Measurements from ENCODE around the gene FMNL2. TPM values are rescaled to one million over a fixed set of nuclear protein-coding genes. Genes with fewer than 3 reads are reported as not detected.
A peak's percentile ranks its signal among the peaks of the same experiment; 100 is the strongest.

The FMNL2 gene
- total RNA-seq, 1 experiment from 2014 or later = 98.0 TPM

GRCh38 chr2:152565884-152566727 lies 231.1 kb downstream of the FMNL2 start:
- no peak for DNase-seq (ENCODE audit: extremely low read depth, low read depth)

- no peak for DNase-seq (ENCODE audit: extremely low read depth, low read depth)
These were observed 231.7 kb downstream of the FMNL2 start for GRCh38 chr2:152566728-152567069.

GRCh38 chr2:152568531-152568930 lies 233.6 kb downstream of the FMNL2 start:
- no peak for DNase-seq (ENCODE audit: extremely low read depth, low read depth)

- no peak for DNase-seq (ENCODE audit: extremely low read depth, low read depth)
These were observed 234.2 kb downstream of the FMNL2 start for GRCh38 chr2:152569186-152569585.

- DNase-seq (ENCODE audit: extremely low read depth, low read depth) = no peak
These were observed 236.2 kb downstream of the FMNL2 start for GRCh38 chr2:152571048-152571766.

GRCh38 chr2:152572031-152572430 lies 237.1 kb downstream of the FMNL2 start:
- DNase-seq (ENCODE audit: extremely low read depth, low read depth) = no peak

- peak; percentile 45 for DNase-seq (ENCODE audit: extremely low read depth, low read depth)
These were observed 238.2 kb downstream of the FMNL2 start for GRCh38 chr2:152573168-152573567.

GRCh38 chr2:152577579-152577978 lies 242.6 kb downstream of the FMNL2 start:
- no peak for DNase-seq (ENCODE audit: extremely low read depth, low read depth)

GRCh38 chr2:152578573-152578972 lies 243.6 kb downstream of the FMNL2 start:
- DNase-seq (ENCODE audit: extremely low read depth, low read depth) = no peak

- no peak for DNase-seq (ENCODE audit: extremely low read depth, low read depth)
These were observed 245.7 kb downstream of the FMNL2 start for GRCh38 chr2:152580714-152581113.

- no peak for DNase-seq (ENCODE audit: extremely low read depth, low read depth)
These were observed 246.4 kb downstream of the FMNL2 start for GRCh38 chr2:152581360-152581759.

GRCh38 chr2:152582081-152582480 lies 247.1 kb downstream of the FMNL2 start:
- DNase-seq (ENCODE audit: extremely low read depth, low read depth) = no peak

GRCh38 chr2:152583512-152584229 lies 248.7 kb downstream of the FMNL2 start:
- DNase-seq (ENCODE audit: extremely low read depth, low read depth) = no peak

- DNase-seq (ENCODE audit: extremely low read depth, low read depth) = no peak
These were observed 249.3 kb downstream of the FMNL2 start for GRCh38 chr2:152584301-152584700.

- DNase-seq (ENCODE audit: extremely low read depth, low read depth) = no peak
These were observed 251.0 kb downstream of the FMNL2 start for GRCh38 chr2:152585830-152586484.

- no peak for DNase-seq (ENCODE audit: extremely low read depth, low read depth)
These were observed 252.4 kb downstream of the FMNL2 start for GRCh38 chr2:152587187-152587947.

GRCh38 chr2:152588998-152589397 lies 254.0 kb downstream of the FMNL2 start:
- no peak for DNase-seq (ENCODE audit: extremely low read depth, low read depth)

GRCh38 chr2:152594022-152594766 lies 259.2 kb downstream of the FMNL2 start:
- no peak for DNase-seq (ENCODE audit: extremely low read depth, low read depth)

GRCh38 chr2:152594792-152595191 lies 259.8 kb downstream of the FMNL2 start:
- no peak for DNase-seq (ENCODE audit: extremely low read depth, low read depth)

All from NCI-H460 (cell line).